ENCODE measurements around the gene NMNAT3. TPM values are rescaled to one million over a fixed set of nuclear protein-coding genes. Genes with fewer than 3 reads are reported as not detected.

NMNAT3 gene
- total RNA-seq, 2 donors from 2014 or later, result 1.2 to 1.6 TPM

DNA sequence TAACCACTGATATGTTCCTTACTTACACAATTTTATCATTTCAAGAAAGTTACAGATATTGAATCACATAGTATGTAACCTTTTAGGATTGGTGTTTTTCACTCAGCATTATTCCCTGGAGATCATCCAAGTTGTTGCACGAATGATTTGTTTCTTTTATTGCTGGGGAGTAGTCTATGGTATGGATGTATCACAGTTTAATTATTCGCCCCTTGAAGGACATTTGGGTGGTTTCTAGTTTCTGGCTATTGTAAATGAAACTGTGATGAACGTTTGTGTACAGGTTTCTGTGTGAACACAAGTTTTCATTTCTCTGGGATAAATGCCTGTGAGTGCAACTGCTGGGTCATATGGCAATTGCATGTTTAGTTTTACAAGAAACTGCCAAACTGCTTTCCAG lies 68.8 kb downstream of the NMNAT3 start:
- no peak overlapping the region for H3K4me3 ChIP-seq (ENCODE audit: low read length)

GRCh38 chr3:139608108-139608380 lies 69.7 kb downstream of the NMNAT3 start:
- Histone ChIP-seq H3K27ac (ENCODE audit: low read depth, low read length) (peak overlapping the region; percentile 16), H3K9ac (ENCODE audit: extremely low read depth, low read length, poor library complexity, severe bottlenecking) (no peak overlapping the region), H3K4me3 (ENCODE audit: low read length) (no peak overlapping the region), H3K27me3 (ENCODE audit: control insufficient read depth, insufficient read depth, low read length, poor library complexity, severe bottlenecking) (no peaks in the 10 kb centered on the region), H3K9me3 (ENCODE audit: control insufficient read depth, low read length) (no peaks in the 10 kb centered on the region), H3K36me3 (ENCODE audit: control insufficient read depth, insufficient read depth, low read length) (no peaks in the 10 kb centered on the region), H3K4me1 (ENCODE audit: control insufficient read depth, insufficient read depth, low read length) (no peaks in the 10 kb centered on the region)
- H3K4me3 Mint-ChIP-seq, result no peak overlapping the region
- no peak for DNase-seq
- no peak for TF ChIP-seq CTCF (conservative IDR thresholded peaks at IDR 0.05)
- H3K36me3 Mint-ChIP-seq (ENCODE audit: low read depth), result no peaks in the 10 kb centered on the region
- no peaks in the 10 kb centered on the region for H3K9me3 Mint-ChIP-seq
- H3K4me1 Mint-ChIP-seq, result no peaks in the 10 kb centered on the region
- WGBS, 2 experiments (ENCODE audit: insufficient coverage in 1 of 2, insufficient read length in 1 of 2), result 76 to 86% methylated on average over 1 to 3 of the region's 3 CpGs
- H3K27ac Mint-ChIP-seq, result no peak overlapping the region
- no peaks in the 10 kb centered on the region for H3K27me3 Mint-ChIP-seq (ENCODE audit: insufficient read depth)

More for the DNA sequence above, 68.8 kb downstream of the NMNAT3 start:
- H3K36me3 ChIP-seq (ENCODE audit: control insufficient read depth, insufficient read depth, low read length), result no peaks in the 10 kb centered on the region
- Mint-ChIP-seq H3K27ac (no peak overlapping the region), H3K4me1 (no peaks in the 10 kb centered on the region), H3K9me3 (no peaks in the 10 kb centered on the region), H3K4me3 (no peak overlapping the region), H3K36me3 (ENCODE audit: low read depth) (no peaks in the 10 kb centered on the region), H3K27me3 (ENCODE audit: insufficient read depth) (no peaks in the 10 kb centered on the region)
- H3K9me3 ChIP-seq (ENCODE audit: control insufficient read depth, low read length), result no peaks in the 10 kb centered on the region
- no peak overlapping the region for H3K9ac ChIP-seq (ENCODE audit: extremely low read depth, low read length, poor library complexity, severe bottlenecking)
- no peak for DNase-seq
- TF ChIP-seq CTCF (conservative IDR thresholded peaks at IDR 0.05), result no peak
- no peaks in the 10 kb centered on the region for H3K27me3 ChIP-seq (ENCODE audit: control insufficient read depth, insufficient read depth, low read length, poor library complexity, severe bottlenecking)
- H3K4me1 ChIP-seq (ENCODE audit: control insufficient read depth, insufficient read depth, low read length), result no peaks in the 10 kb centered on the region
- 82 to 100% methylated on average over 3 of the region's 3 CpGs for WGBS, 2 experiments (ENCODE audit: insufficient coverage in 1 of 2, insufficient read length in 1 of 2)
- H3K27ac ChIP-seq (ENCODE audit: low read depth, low read length), result no peak overlapping the region

DNA sequence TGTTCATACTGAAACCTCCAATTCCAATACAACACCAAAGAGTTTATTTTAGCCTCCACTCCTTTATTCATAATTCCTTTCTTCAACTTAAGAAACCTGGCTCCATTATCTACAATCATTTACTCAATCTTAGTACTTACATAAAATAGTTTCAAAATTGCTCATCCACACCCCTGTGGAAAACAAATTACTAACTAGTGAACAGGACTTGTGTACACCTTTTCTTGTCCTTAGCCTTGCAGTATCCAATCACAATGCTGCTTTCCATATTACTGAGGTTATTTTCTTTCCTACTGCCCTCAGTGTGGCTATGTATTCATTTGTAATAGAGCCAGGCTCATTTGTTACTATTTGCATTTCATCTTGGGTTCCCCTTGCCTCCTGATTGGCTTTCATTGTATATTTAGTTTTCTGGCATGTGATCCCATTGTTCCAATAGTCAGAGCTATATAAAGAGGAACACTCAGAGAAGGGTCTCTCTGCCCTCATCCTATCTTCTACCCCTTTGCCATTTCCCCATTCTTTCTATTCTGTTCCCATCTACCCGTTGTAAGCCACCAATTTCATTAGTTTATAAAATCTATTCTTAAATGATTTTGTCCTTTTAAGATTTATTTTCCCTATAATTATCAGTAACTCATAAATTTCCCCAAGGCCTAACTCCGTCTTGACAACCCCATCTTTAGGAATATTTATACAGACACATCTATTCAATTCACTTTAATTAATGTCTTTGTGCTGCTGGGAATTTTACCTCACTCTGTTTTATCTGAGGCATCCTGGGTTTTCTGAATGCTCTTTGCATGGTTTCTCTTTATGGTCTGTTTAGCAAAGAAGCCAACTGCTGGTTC lies 70.3 kb downstream of the NMNAT3 start:
- no peaks in the 10 kb centered on the region for H3K4me1 ChIP-seq (ENCODE audit: control insufficient read depth, insufficient read depth, low read length)
- no peak for TF ChIP-seq CTCF (conservative IDR thresholded peaks at IDR 0.05)

More for the DNA sequence above, 70.3 kb downstream of the NMNAT3 start:
- H3K9me3 ChIP-seq (ENCODE audit: control insufficient read depth, low read length), result no peaks in the 10 kb centered on the region
- no peaks in the 10 kb centered on the region for H3K27me3 ChIP-seq (ENCODE audit: control insufficient read depth, insufficient read depth, low read length, poor library complexity, severe bottlenecking)
- DNase-seq, result no peak
- 90% methylated on average over 2 of the region's 2 CpGs; no CpG with 5 or more reads in 1 of the 2 experiments for WGBS, 2 experiments (ENCODE audit: insufficient coverage in 1 of 2, insufficient read length in 1 of 2)
- Mint-ChIP-seq H3K36me3 (ENCODE audit: low read depth) (no peaks in the 10 kb centered on the region), H3K4me1 (no peaks in the 10 kb centered on the region), H3K9me3 (no peaks in the 10 kb centered on the region), H3K27me3 (ENCODE audit: insufficient read depth) (no peaks in the 10 kb centered on the region), H3K27ac (no peak overlapping the region), H3K4me3 (no peak overlapping the region)
- H3K36me3 ChIP-seq (ENCODE audit: control insufficient read depth, insufficient read depth, low read length), result no peaks in the 10 kb centered on the region
- H3K4me3 ChIP-seq (ENCODE audit: low read length), result no peak overlapping the region
- H3K27ac ChIP-seq (ENCODE audit: low read depth, low read length), result peak overlapping the region; percentile 16
- H3K9ac ChIP-seq (ENCODE audit: extremely low read depth, low read length, poor library complexity, severe bottlenecking), result no peak overlapping the region
